Endothelial cell of umbilical vein (primary cell): ENCODE data around the gene BLOC1S3. TPM values are rescaled to one million over a fixed set of nuclear protein-coding genes. Genes with fewer than 3 reads are reported as not detected.

Source experiments
- BruUV-seq: library from RNA; stranded (reverse); fragments of 400-500 nt; replicated peaks from 2 replicates; lab custom pipeline; 2021; lab: Mats Ljungman, UMichigan
- CTCF ChIA-PET: fragments of 300-600, 350-600 bp; sonication (Branson Sonifier 250); formaldehyde crosslinking; loops from one replicate; lab custom pipeline; 2021; ENCODE audit warnings: antibody characterized with exemption, inconsistent platforms; lab: Charles Lee
- POLR2A ChIA-PET: fragments of 300-600, 350-600 bp; sonication (Branson Sonifier 250); formaldehyde crosslinking; loops from one replicate; lab custom pipeline; 2021; ENCODE audit warnings: antibody characterized with exemption, inconsistent platforms; lab: Charles Lee
- DNase-seq: peaks from one replicate; pipeline ENCODE4 v3.0.0-alpha.2; 2011; ENCODE audit warnings: low read depth, low spot score
- FAIRE-seq: peaks from 2 replicates; lab custom pipeline; 2011; peaks lifted over from hg19 to GRCh38; lab: Jason Lieb, UNC
- H2AFZ ChIP-seq: 2 replicates; pipeline ENCODE4 v1.6.0; 2012; ENCODE audit warnings: low read depth, low read length, control low read depth, inconsistent platforms
- H3K27ac ChIP-seq: 2 replicates; pipeline ENCODE4 v1.5.1; 2011; ENCODE audit warnings: low read depth, mild to moderate bottlenecking, control low read depth, low read length, moderate library complexity; ENCODE audit not compliant: insufficient read depth
- H3K27me3 ChIP-seq, 2 experiments: 2 replicates each; pipeline versions ENCODE4 v1.6.0 to v1.6.1; 2011; ENCODE audit warnings: low read length in 2 of 2, mixed read lengths in 1 of 2; ENCODE audit not compliant: control insufficient read depth in 2 of 2, insufficient read depth in 2 of 2
- H3K36me3 ChIP-seq, 2 experiments: 2 replicates in 1 of 2; 3 replicates in 1 of 2; pipeline ENCODE4 v1.5.1; 2011; ENCODE audit warnings: low read length in 2 of 2, mild to moderate bottlenecking in 1 of 2, moderate library complexity in 1 of 2; ENCODE audit not compliant: control insufficient read depth in 2 of 2, insufficient read depth in 2 of 2; ENCODE audit errors: extremely low read depth in 1 of 2
- H3K4me1 ChIP-seq: 3 replicates; pipeline ENCODE4 v1.5.1; 2011; ENCODE audit warnings: mild to moderate bottlenecking, low read length; ENCODE audit not compliant: control insufficient read depth, insufficient read depth; ENCODE audit errors: extremely low read depth
- H3K4me2 ChIP-seq: 2 replicates; pipeline ENCODE4 v1.6.1; 2011; ENCODE audit warnings: low read length, control low read depth, mixed read lengths; ENCODE audit not compliant: insufficient read depth
- H3K4me3 ChIP-seq, 3 experiments: fragments of 200-600 bp in 1 of 3; sonication (generic), shearing (Covaris generic) in 1 of 3; replicated peaks in 1 of 3; 2 replicates each; pipeline ENCODE4 v1.5.1; 2011 to 2016; ENCODE audit warnings: control low read depth in 3 of 3, low read length in 3 of 3, mild to moderate bottlenecking in 2 of 3, inconsistent platforms in 1 of 3, low read depth in 1 of 3, moderate library complexity in 1 of 3; ENCODE audit not compliant: insufficient read depth in 1 of 3
- H3K79me2 ChIP-seq: 2 replicates; pipeline ENCODE4 v1.6.0; 2012; ENCODE audit warnings: low read length, inconsistent platforms; ENCODE audit not compliant: control insufficient read depth, insufficient read depth
- H3K9ac ChIP-seq: replicated peaks from 2 replicates; pipeline ENCODE3; 2011; ENCODE audit warnings: low read length, control low read depth; ENCODE audit not compliant: insufficient read depth; ENCODE audit errors: extremely low read depth
- H3K9me1 ChIP-seq: replicated peaks from 3 replicates; pipeline ENCODE4 v1.6.0; 2011; ENCODE audit warnings: mild to moderate bottlenecking, low read length; ENCODE audit not compliant: control insufficient read depth, insufficient read depth; ENCODE audit errors: extremely low read depth
- H3K9me3 ChIP-seq: replicated peaks from 2 replicates; pipeline ENCODE4 v1.5.1; 2012; ENCODE audit warnings: low read length, inconsistent platforms; ENCODE audit not compliant: control insufficient read depth, insufficient read depth
- H4K20me1 ChIP-seq: replicated peaks from 2 replicates; pipeline ENCODE3; 2011; ENCODE audit warnings: mild to moderate bottlenecking, low read length; ENCODE audit not compliant: control insufficient read depth, insufficient read depth; ENCODE audit errors: extremely low read depth
- CTCF ChIP-seq, 2 donors: IDR thresholded peaks; 1 replicate in 1 of 2; 2 replicates in 1 of 2; pipeline ENCODE4 v1.5.1; 2011; ENCODE audit warnings: low read length in 2 of 2, mild to moderate bottlenecking in 2 of 2, moderate library complexity in 2 of 2, control low read depth in 1 of 2, inconsistent platforms in 1 of 2, low read depth in 1 of 2; ENCODE audit not compliant: insufficient read depth in 1 of 2; ENCODE audit errors: extremely low read depth in 1 of 2
- EZH2 ChIP-seq: IDR thresholded peaks from 2 replicates; pipeline ENCODE4 v1.6.1; 2012; ENCODE audit warnings: borderline replicate concordance, low read depth, mild to moderate bottlenecking, moderate library complexity, low read length, inconsistent platforms; ENCODE audit not compliant: severe bottlenecking
- FOS ChIP-seq: IDR thresholded peaks from 2 replicates; pipeline ENCODE4 v1.6.1; 2011; ENCODE audit warnings: mild to moderate bottlenecking, low read length, moderate library complexity, borderline replicate concordance; ENCODE audit not compliant: insufficient read depth
- GATA2 ChIP-seq: IDR thresholded peaks from 2 replicates; pipeline ENCODE4 v1.7.0; 2011; ENCODE audit warnings: low read depth, mild to moderate bottlenecking, moderate library complexity, mixed read lengths, low read length; ENCODE audit not compliant: insufficient read length, insufficient read depth
- JUN ChIP-seq: IDR thresholded peaks from 2 replicates; pipeline ENCODE4 v1.6.1; 2011; ENCODE audit warnings: borderline replicate concordance, low read depth; ENCODE audit not compliant: insufficient read length, insufficient read depth
- MAX ChIP-seq: IDR thresholded peaks from 2 replicates; pipeline ENCODE4 v1.6.1; 2011; ENCODE audit not compliant: insufficient read depth, insufficient read length
- MYC ChIP-seq: IDR thresholded peaks from one replicate; pipeline ENCODE4 v1.6.1; 2011; ENCODE audit warnings: mild to moderate bottlenecking, low read depth, low read length
- POLR2A ChIP-seq: IDR thresholded peaks from 2 replicates; pipeline ENCODE4 v1.6.1; 2012; ENCODE audit warnings: low read depth, mild to moderate bottlenecking, control low read depth, low read length
- POLR2AphosphoS5 ChIP-seq: IDR thresholded peaks from 2 replicates; pipeline ENCODE4 v1.6.1; 2012; ENCODE audit warnings: low read depth, mild to moderate bottlenecking, control low read depth, low read length, moderate library complexity; ENCODE audit not compliant: insufficient read depth
- dilution Hi-C: fragments of 300-500 bp; cut with MboI; formaldehyde crosslinking; loops from one replicate; pipeline ENCODE4 v1.15.0; 2019; ENCODE audit warnings: low sequenced_read_pairs; ENCODE audit not compliant: extremely low pct_ligation_motif_present
- intact Hi-C: fragments of 100-400 bp; cut with micrococcal nuclease; formaldehyde crosslinking; loops from one replicate; pipeline ENCODE4 v1.10.0; 2022
- polyA plus RNA-seq, 4 experiments: library from polyadenylated mRNA; depleted of rRNA in 3 of 4; stranded (reverse) in 3 of 4; unstranded in 1 of 4; fragments of >200 nt; gene quantifications; 2 replicates each; pipeline versions ENCODE4 v1.2.1 to v1.2.3, GENCODE V29; 2011 to 2012; ENCODE audit warnings: missing spikeins in 1 of 4
- total RNA-seq: library from RNA; stranded (reverse); gene quantifications from 2 replicates; pipeline ENCODE4 v1.2.3, GENCODE V29; 2021

BLOC1S3 gene
- total and polyA plus RNA-seq, 2 donors (not counting 3 experiments of a cell fraction or from before 2014, with no cell fraction given): 13.6 to 17.4 TPM

- Histone ChIP-seq H3K9ac (no peak overlapping the region), H3K9me1 (no peaks in the 10 kb centered on the region), H3K36me3 (no peaks in the 10 kb centered on the region), H3K9me3 (no peaks in the 10 kb centered on the region), H3K4me1 (peaks cover 18% of the 10 kb centered on the region), H2AFZ (no peak overlapping the region), H3K27ac (no peak overlapping the region), H3K27me3 (no peaks in the 10 kb centered on the region), H3K4me2 (no peak overlapping the region), H3K79me2 (no peaks in the 10 kb centered on the region), H4K20me1 (no peaks in the 10 kb centered on the region), H3K4me3 (no peak overlapping the region)
- ChIA-PET POLR2A (no interaction called here), CTCF (interaction anchor here (0.6 to 0.7 kb wide), 2 partner anchors 88 to 248 kb away, joined by 3 to 4 read pairs; no protein-coding TSS in a partner anchor)
- TF ChIP-seq EZH2: no peak
- no peak for TF ChIP-seq POLR2A
- TF ChIP-seq MYC: no peak
- no peak for TF ChIP-seq CTCF (IDR thresholded peaks at IDR 0.05; ENCODE audit: extremely low read depth in 1 of 2, insufficient read depth in 1 of 2, low read depth in 1 of 2, low read length in 2 of 2)
- no peak for TF ChIP-seq POLR2AphosphoS5
- no peak for TF ChIP-seq GATA2
- TF ChIP-seq FOS: no peak
- TF ChIP-seq JUN: no peak
- no peak for TF ChIP-seq MAX
- intact Hi-C loops: no loop called here
- no TSS peak for BruUV-seq
- no peak for DNase-seq
- dilution Hi-C loops: no loop called here
- FAIRE-seq: no peak
Observed at GRCh38 chr19:45218911-45219743, 40.5 kb downstream of the BLOC1S3 start.
